ENCODE results near the gene HIP1R. TPM values are rescaled to one million over a fixed set of nuclear protein-coding genes. Genes with fewer than 3 reads are reported as not detected.

Gene HIP1R
- total RNA-seq, 4 donors from 2014 or later, result 50.2 to 92.7 (median 56.2) TPM

DNA sequence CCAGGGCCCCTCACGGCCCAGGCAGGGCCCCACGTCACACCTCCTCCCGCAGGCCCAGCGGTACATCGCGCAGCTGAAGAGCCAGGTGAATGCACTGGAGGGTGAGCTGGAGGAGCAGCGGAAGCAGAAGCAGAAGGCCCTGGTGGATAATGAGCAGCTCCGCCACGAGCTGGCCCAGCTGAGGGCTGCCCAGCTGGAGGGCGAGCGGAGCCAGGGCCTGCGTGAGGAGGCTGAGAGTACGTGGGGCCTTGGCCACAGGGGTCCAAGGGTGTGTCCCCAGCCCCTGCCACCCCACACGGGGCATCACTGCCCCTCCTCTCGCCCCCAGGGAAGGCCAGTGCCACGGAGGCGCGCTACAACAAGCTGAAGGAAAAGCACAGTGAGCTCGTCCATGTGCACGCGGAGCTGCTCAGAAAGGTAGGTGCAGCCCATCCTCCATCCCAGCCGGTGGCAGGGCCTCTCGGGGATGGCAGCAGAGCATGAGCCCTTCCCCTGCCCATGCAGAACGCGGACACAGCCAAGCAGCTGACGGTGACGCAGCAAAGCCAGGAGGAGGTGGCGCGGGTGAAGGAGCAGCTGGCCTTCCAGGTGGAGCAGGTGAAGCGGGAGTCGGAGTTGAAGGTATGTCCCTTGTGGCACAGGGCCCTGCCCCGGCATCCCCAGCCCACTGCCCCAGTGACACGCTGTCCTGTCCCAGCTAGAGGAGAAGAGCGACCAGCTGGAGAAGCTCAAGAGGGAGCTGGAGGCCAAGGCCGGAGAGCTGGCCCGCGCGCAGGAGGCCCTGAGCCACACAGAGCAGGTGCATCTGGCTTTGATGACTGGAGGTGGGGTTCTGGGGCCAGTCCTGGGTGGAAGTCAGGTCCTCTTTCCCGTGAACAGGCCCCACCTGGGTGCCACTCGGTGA lies 20.9 kb downstream of the HIP1R start:
- DNase-seq, result no peak
- Histone ChIP-seq H3K4me1 (peaks cover 27 to 40% of the 10 kb centered on the region in 2 donors), H3K27me3 (no peaks in the 10 kb centered on the region), H3K9me3 (no peaks in the 10 kb centered on the region), H3K4me3 (replicated peaks in 1 of 3) (no peak overlapping the region), H3K27ac (no peak overlapping the region), H3K36me3 (peaks cover 0 to 16% of the 10 kb centered on the region in 2 donors)
- intact Hi-C loops (cut with DNase I), result loop anchor here (5.0 kb wide), 1 partner anchor 64 kb away; no protein-coding TSS in a partner anchor
- WGBS, 2 donors, result 94% methylated on average over 24 to 28 of the region's 40 CpGs
- TF ChIP-seq, protein P1, sequence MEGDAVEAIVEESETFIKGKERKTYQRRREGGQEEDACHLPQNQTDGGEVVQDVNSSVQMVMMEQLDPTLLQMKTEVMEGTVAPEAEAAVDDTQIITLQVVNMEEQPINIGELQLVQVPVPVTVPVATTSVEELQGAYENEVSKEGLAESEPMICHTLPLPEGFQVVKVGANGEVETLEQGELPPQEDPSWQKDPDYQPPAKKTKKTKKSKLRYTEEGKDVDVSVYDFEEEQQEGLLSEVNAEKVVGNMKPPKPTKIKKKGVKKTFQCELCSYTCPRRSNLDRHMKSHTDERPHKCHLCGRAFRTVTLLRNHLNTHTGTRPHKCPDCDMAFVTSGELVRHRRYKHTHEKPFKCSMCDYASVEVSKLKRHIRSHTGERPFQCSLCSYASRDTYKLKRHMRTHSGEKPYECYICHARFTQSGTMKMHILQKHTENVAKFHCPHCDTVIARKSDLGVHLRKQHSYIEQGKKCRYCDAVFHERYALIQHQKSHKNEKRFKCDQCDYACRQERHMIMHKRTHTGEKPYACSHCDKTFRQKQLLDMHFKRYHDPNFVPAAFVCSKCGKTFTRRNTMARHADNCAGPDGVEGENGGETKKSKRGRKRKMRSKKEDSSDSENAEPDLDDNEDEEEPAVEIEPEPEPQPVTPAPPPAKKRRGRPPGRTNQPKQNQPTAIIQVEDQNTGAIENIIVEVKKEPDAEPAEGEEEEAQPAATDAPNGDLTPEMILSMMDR (IDR thresholded peaks at IDR 0.05), result no peak
- TF ChIP-seq POLR2A (IDR thresholded peaks at IDR 0.05), result no peak

DNA sequence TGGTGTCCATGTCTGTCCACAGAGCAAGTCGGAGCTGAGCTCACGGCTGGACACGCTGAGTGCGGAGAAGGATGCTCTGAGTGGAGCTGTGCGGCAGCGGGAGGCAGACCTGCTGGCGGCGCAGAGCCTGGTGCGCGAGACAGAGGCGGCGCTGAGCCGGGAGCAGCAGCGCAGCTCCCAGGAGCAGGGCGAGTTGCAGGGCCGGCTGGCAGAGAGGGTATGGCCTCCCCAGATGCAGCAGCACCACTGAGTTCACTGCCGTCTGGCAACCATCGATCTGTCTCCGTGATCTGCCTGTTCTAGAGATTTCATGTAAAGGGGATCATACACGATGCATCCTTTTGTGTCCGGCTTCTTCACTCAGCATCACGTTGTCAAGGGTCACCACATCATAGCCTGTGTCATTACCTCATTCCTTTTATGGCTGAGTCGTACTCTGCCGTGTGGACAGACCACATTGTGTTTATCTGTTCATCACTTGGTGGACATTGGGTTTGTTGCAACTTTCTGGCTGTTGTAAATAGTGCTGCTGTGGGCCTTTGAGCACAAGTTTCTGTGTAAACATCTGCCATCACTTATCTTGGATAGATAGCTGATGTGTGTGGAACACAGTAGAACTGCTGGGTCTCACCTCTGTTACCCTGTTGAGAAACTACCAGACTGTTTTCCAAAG lies 21.9 kb downstream of the HIP1R start:
- Histone ChIP-seq H3K36me3 (peaks cover 0 to 16% of the 10 kb centered on the region in 2 donors), H3K4me3 (replicated peaks in 1 of 3) (no peak overlapping the region), H3K27ac (no peak overlapping the region), H3K27me3 (no peaks in the 10 kb centered on the region), H3K9me3 (no peaks in the 10 kb centered on the region), H3K4me1 (peaks cover 23 to 40% of the 10 kb centered on the region in 2 donors)
- DNase-seq, result no peak
- intact Hi-C loops (cut with DNase I), result loop anchor here (5.0 kb wide), 1 partner anchor 65 kb away; no protein-coding TSS in a partner anchor
- TF ChIP-seq, protein P1 (IDR thresholded peaks at IDR 0.05), result no peak
- TF ChIP-seq POLR2A (IDR thresholded peaks at IDR 0.05), result no peak
- WGBS, 2 donors, result 91 to 93% methylated on average over 20 to 24 of the region's 24 CpGs

DNA sequence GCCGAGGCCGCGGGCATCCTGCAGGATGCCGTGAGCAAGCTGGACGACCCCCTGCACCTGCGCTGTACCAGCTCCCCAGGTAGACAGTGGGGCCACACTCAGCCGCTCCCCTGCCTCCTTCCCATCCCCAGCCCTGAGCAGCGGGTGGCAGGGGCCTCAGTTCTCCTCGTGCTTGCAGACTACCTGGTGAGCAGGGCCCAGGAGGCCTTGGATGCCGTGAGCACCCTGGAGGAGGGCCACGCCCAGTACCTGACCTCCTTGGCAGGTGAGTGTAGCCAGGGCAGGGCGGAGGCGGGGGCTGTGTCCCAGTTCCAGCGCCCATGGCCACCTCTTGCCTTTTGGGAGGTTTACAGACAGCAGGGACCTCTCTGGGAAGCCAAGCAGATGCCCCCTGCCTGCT lies 22.9 kb downstream of the HIP1R start:
- H3K4me1 ChIP-seq, result peaks cover 21 to 38% of the 10 kb centered on the region in 2 donors
- peaks cover 0 to 16% of the 10 kb centered on the region in 2 donors for H3K36me3 ChIP-seq
- 85 to 100% methylated on average over 3 to 6 of the region's 14 CpGs for WGBS, 2 donors
- H3K27me3 ChIP-seq, result no peaks in the 10 kb centered on the region
- intact Hi-C loops (cut with DNase I), result loop anchor here (2.0 to 5.0 kb wide), 2 partner anchors 66 to 93 kb away; no protein-coding TSS in a partner anchor
- no peaks in the 10 kb centered on the region for H3K9me3 ChIP-seq
- TF ChIP-seq POLR2A (IDR thresholded peaks at IDR 0.05), result no peak
- TF ChIP-seq, protein P1 (IDR thresholded peaks at IDR 0.05), result no peak
- no peak overlapping the region for H3K27ac ChIP-seq
- DNase-seq, result peak in 1 of 2 donors; percentile 33
- no peak overlapping the region for H3K4me3 ChIP-seq (replicated peaks in 1 of 3)

DNA sequence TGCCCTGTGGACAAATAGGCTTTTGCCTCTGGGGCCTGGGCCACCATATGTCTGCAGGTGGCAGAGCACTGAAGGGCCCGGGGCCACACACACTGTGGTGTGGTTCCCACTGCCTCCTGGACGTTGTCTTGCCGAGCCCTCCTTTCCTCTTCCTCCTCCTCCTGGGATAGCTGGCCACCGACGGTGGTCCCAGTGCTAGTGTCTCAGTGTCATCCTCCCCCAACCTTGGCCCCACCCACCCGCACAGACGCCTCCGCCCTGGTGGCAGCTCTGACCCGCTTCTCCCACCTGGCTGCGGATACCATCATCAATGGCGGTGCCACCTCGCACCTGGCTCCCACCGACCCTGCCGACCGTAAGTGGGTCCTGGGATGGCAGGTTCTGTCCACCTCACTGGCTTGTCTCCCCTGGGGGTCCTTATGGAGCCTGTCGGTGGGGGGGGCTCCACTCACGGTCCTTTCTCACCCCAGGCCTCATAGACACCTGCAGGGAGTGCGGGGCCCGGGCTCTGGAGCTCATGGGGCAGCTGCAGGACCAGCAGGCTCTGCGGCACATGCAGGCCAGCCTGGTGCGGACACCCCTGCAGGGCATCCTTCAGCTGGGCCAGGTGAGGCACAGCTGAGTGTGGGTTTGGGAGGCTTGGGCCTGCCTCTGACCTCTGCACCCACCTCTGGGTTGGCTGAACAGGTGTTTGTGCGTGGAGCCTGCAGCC lies 23.5 kb downstream of the HIP1R start:
- intact Hi-C loops (cut with DNase I), result loop anchor here (2.0 to 5.0 kb wide), 2 partner anchors 66 to 92 kb away; no protein-coding TSS in a partner anchor
- 86 to 93% methylated on average over 13 to 17 of the region's 22 CpGs for WGBS, 2 donors
- Histone ChIP-seq H3K36me3 (peaks cover 0 to 16% of the 10 kb centered on the region in 2 donors), H3K27ac (no peak overlapping the region), H3K4me1 (peaks cover 26 to 38% of the 10 kb centered on the region in 2 donors), H3K4me3 (replicated peaks in 1 of 3) (no peak overlapping the region), H3K9me3 (no peaks in the 10 kb centered on the region), H3K27me3 (no peaks in the 10 kb centered on the region)
- TF ChIP-seq, protein P1 (IDR thresholded peaks at IDR 0.05), result no peak
- no peak for TF ChIP-seq POLR2A (IDR thresholded peaks at IDR 0.05)
- no peak for DNase-seq

All from thyroid gland (tissue), 4 donors.